Panc1 (cell line): ENCODE measurements around the gene OR6P1. TPM values are rescaled to one million over a fixed set of nuclear protein-coding genes. Genes with fewer than 3 reads are reported as not detected.

Source experiments
- ATAC-seq: fragments of 200-7000 bp; cut with Tn5 transposase; 2 replicates; pipeline ENCODE4 v1.9.1; 2020; ENCODE audit warnings: mild to moderate bottlenecking, moderate library complexity
- BruUV-seq: library from RNA; stranded (reverse); fragments of 400-500 nt; replicated peaks from 2 replicates; lab custom pipeline; 2021; lab: Mats Ljungman, UMichigan
- CTCF ChIA-PET: fragments of 300-600 bp; sonication (Branson Sonifier 250); formaldehyde crosslinking; loops from one replicate; lab custom pipeline; 2022; ENCODE audit warnings: antibody characterized with exemption; lab: Charles Lee
- POLR2A ChIA-PET: fragments of 300-600 bp; sonication (Branson Sonifier 250); formaldehyde crosslinking; loops from one replicate; lab custom pipeline; 2022; ENCODE audit warnings: antibody characterized with exemption; lab: Charles Lee
- DNase-seq: peaks from one replicate; pipeline ENCODE4 v3.0.0-alpha.2; 2010; ENCODE audit warnings: low read depth, low spot score
- H3K27ac ChIP-seq: 2 replicates; pipeline ENCODE4 v1.5.1; 2011; ENCODE audit warnings: mild to moderate bottlenecking, low read length, inconsistent platforms
- H3K27me3 ChIP-seq: fragments of 200-500 bp; sonication (Bioruptor generic); 2 replicates; pipeline ENCODE4 v1.6.0; 2014; ENCODE audit warnings: low read length, inconsistent platforms; ENCODE audit not compliant: control insufficient read depth, insufficient read depth
- H3K36me3 ChIP-seq: fragments of 200-500 bp; sonication (Bioruptor generic); 2 replicates; pipeline ENCODE4 v1.5.1; 2014; ENCODE audit warnings: inconsistent platforms, mild to moderate bottlenecking, low read length, moderate library complexity; ENCODE audit not compliant: control insufficient read depth, insufficient read depth
- H3K4me1 ChIP-seq: 2 replicates; pipeline ENCODE4 v1.5.1; 2011; ENCODE audit warnings: inconsistent platforms, mild to moderate bottlenecking, low read length, moderate library complexity; ENCODE audit not compliant: control insufficient read depth, insufficient read depth
- H3K4me3 ChIP-seq, 2 experiments: 2 replicates each; pipeline ENCODE4 v1.5.1; 2011 to 2012; ENCODE audit warnings: low read depth in 2 of 2, low read length in 2 of 2, mild to moderate bottlenecking in 2 of 2, inconsistent platforms in 1 of 2, moderate library complexity in 1 of 2
- H3K9me3 ChIP-seq: fragments of 200-500 bp; sonication (Bioruptor generic); 2 replicates; pipeline ENCODE4 v1.5.1; 2014; ENCODE audit warnings: low read depth, mild to moderate bottlenecking, inconsistent platforms, low read length, moderate library complexity; ENCODE audit not compliant: control insufficient read depth, insufficient read depth
- POLR2AphosphoS5 ChIP-seq: IDR thresholded peaks from 2 replicates; pipeline ENCODE4 v1.6.1; 2012; ENCODE audit warnings: mild to moderate bottlenecking, low read depth, low read length, moderate library complexity
- SIN3A ChIP-seq: IDR thresholded peaks from 2 replicates; pipeline ENCODE4 v1.6.1; 2012; ENCODE audit warnings: low read depth, mild to moderate bottlenecking, low read length, moderate library complexity, borderline replicate concordance; ENCODE audit not compliant: insufficient read depth
- TCF7L2 ChIP-seq: IDR thresholded peaks from 2 replicates; pipeline ENCODE4 v1.6.1; 2011; ENCODE audit warnings: mild to moderate bottlenecking, low read depth, low read length, inconsistent platforms
- in situ Hi-C: cut with HindIII; loops from 2 replicates; pipeline ENCODE4 v1.10.0; 2016; ENCODE audit warnings: low sequenced_read_pairs, low pct_unique_long_range_greater_than_20kb
- intact Hi-C: fragments of 100-400 bp; cut with micrococcal nuclease; formaldehyde crosslinking; loops from one replicate; pipeline ENCODE4 v1.10.0; 2022; ENCODE audit not compliant: unreplicated experiment
- total RNA-seq: library from RNA; stranded (reverse); gene quantifications from one replicate; pipeline ENCODE4 v1.2.1, GENCODE V29; 2021; ENCODE audit not compliant: unreplicated experiment
- TF ChIP-seq, protein P1 (sequence below): fragments of 450-650 bp; IDR thresholded peaks from 2 replicates; pipeline ENCODE4 v1.5.1; 2017; ENCODE audit warnings: mild to moderate bottlenecking
- TF ChIP-seq, protein P2 (sequence below), 2 experiments: IDR thresholded peaks; 2 replicates each; pipeline ENCODE4 v1.6.1; 2011 to 2012; ENCODE audit warnings: low read depth in 2 of 2, control low read depth in 1 of 2, low read length in 1 of 2, mild to moderate bottlenecking in 1 of 2, moderate library complexity in 1 of 2; ENCODE audit not compliant: insufficient read depth in 1 of 2

OR6P1 gene
- total RNA-seq, 1 experiment from 2014 or later = not detected

DNA sequence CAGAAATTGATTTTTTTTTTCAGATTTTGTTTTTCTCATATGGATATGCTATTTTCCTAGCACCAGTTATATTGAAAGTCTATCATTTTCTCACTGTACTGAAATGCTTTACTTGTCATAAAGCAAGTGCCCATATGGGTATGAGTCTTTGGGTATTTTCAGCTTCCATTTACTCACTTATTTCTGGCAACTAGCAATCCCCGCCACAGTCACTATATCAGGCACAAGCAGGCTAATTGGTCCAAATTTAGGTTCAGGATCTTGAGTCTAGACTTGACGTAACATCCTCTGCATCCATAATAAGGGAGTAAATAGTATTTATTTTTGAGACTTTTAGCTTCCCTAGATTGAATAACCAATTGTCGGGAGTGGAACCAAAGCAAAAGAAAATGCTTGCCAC, 7.2 kb upstream of the OR6P1 start:
- no peak for DNase-seq
- ATAC-seq = no peak
- no TSS peak for BruUV-seq
- Histone ChIP-seq H3K4me1 (no peaks in the 10 kb centered on the region), H3K4me3 (no peak overlapping the region), H3K27me3 (no peaks in the 10 kb centered on the region), H3K9me3 (no peaks in the 10 kb centered on the region), H3K27ac (no peak overlapping the region), H3K36me3 (no peaks in the 10 kb centered on the region)
- CTCF ChIA-PET = no interaction called here
- in situ Hi-C loops (no loop called here), intact Hi-C loops (no loop called here)
- POLR2A ChIA-PET = no interaction called here
- TF ChIP-seq TCF7L2 (no peak), SIN3A (no peak), POLR2AphosphoS5 (no peak)
- TF ChIP-seq, protein P1, sequence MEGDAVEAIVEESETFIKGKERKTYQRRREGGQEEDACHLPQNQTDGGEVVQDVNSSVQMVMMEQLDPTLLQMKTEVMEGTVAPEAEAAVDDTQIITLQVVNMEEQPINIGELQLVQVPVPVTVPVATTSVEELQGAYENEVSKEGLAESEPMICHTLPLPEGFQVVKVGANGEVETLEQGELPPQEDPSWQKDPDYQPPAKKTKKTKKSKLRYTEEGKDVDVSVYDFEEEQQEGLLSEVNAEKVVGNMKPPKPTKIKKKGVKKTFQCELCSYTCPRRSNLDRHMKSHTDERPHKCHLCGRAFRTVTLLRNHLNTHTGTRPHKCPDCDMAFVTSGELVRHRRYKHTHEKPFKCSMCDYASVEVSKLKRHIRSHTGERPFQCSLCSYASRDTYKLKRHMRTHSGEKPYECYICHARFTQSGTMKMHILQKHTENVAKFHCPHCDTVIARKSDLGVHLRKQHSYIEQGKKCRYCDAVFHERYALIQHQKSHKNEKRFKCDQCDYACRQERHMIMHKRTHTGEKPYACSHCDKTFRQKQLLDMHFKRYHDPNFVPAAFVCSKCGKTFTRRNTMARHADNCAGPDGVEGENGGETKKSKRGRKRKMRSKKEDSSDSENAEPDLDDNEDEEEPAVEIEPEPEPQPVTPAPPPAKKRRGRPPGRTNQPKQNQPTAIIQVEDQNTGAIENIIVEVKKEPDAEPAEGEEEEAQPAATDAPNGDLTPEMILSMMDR = no peak
- TF ChIP-seq, protein P2, sequence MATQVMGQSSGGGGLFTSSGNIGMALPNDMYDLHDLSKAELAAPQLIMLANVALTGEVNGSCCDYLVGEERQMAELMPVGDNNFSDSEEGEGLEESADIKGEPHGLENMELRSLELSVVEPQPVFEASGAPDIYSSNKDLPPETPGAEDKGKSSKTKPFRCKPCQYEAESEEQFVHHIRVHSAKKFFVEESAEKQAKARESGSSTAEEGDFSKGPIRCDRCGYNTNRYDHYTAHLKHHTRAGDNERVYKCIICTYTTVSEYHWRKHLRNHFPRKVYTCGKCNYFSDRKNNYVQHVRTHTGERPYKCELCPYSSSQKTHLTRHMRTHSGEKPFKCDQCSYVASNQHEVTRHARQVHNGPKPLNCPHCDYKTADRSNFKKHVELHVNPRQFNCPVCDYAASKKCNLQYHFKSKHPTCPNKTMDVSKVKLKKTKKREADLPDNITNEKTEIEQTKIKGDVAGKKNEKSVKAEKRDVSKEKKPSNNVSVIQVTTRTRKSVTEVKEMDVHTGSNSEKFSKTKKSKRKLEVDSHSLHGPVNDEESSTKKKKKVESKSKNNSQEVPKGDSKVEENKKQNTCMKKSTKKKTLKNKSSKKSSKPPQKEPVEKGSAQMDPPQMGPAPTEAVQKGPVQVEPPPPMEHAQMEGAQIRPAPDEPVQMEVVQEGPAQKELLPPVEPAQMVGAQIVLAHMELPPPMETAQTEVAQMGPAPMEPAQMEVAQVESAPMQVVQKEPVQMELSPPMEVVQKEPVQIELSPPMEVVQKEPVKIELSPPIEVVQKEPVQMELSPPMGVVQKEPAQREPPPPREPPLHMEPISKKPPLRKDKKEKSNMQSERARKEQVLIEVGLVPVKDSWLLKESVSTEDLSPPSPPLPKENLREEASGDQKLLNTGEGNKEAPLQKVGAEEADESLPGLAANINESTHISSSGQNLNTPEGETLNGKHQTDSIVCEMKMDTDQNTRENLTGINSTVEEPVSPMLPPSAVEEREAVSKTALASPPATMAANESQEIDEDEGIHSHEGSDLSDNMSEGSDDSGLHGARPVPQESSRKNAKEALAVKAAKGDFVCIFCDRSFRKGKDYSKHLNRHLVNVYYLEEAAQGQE (IDR thresholded peaks at IDR 0.05; ENCODE audit: insufficient read depth in 1 of 2, low read depth in 2 of 2, low read length in 1 of 2) = no peak

DNA sequence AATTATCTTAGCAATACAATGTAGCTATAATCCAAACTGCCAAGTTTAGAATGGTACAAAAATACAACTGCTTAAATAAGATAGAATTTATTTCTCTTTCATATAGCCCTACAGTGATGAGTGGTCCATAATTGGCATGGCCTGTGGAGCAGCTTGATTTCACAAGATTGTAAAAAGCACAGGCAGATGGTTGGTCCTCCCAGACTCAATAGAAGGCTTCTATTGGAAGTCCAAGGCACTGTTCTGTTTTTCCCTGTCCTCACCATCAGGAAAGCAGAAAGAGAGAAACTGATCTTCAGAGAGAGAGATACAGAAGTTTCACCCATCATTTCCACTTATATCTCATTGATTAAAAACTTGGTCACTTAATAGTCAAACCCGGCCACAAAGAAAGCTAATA, 1.8 kb upstream of the OR6P1 start:
- POLR2A ChIA-PET = no interaction called here
- no peaks in the 10 kb centered on the region for H3K4me1 ChIP-seq
- CTCF ChIA-PET = no interaction called here

More for the DNA sequence above, 1.8 kb upstream of the OR6P1 start:
- Histone ChIP-seq H3K27ac (no peak overlapping the region), H3K4me3 (no peak overlapping the region), H3K27me3 (no peaks in the 10 kb centered on the region), H3K36me3 (no peaks in the 10 kb centered on the region), H3K9me3 (no peaks in the 10 kb centered on the region)
- intact Hi-C loops (no loop called here), in situ Hi-C loops (no loop called here)
- DNase-seq (no peak), ATAC-seq (no peak)
- no TSS peak for BruUV-seq
- TF ChIP-seq POLR2AphosphoS5 (no peak), SIN3A (no peak), TCF7L2 (no peak)
- TF ChIP-seq, protein P1 = no peak
- TF ChIP-seq, protein P2 (IDR thresholded peaks at IDR 0.05; ENCODE audit: insufficient read depth in 1 of 2, low read depth in 2 of 2, low read length in 1 of 2) = no peak
